ENCODE data around the gene IP6K1.

Gene IP6K1

GRCh38 chr3:49706456-49707112 lies 79.8 kb downstream of the IP6K1 start:
- Histone ChIP-seq H3K36me3 (ENCODE audit: insufficient read depth, low read length) (no peaks in the 10 kb centered on the region; the same call in 1 of the 2 replicates), H3K4me2 (ENCODE audit: low read depth, low read length, poor library complexity, severe bottlenecking) (no peak overlapping the region), H3K9me3 (ENCODE audit: insufficient read depth, low read depth, low read length) (no peaks in the 10 kb centered on the region), H4K20me1 (ENCODE audit: insufficient read depth, low read length, poor library complexity, severe bottlenecking) (no peaks in the 10 kb centered on the region), H3K27me3 (ENCODE audit: insufficient read depth, low read length, poor library complexity, severe bottlenecking) (no peaks in the 10 kb centered on the region), H3F3A (ENCODE audit: low read depth) (peaks cover 8% of the 10 kb centered on the region), H3K4me1 (ENCODE audit: insufficient read depth, low read length, poor library complexity, severe bottlenecking) (peaks cover 19% of the 10 kb centered on the region), H2AFZ (ENCODE audit: low read length) (no peak overlapping the region), H3K9me2 (replicated peaks; ENCODE audit: low read depth, low read length) (no peaks in the 10 kb centered on the region), H3K9ac (ENCODE audit: low read depth, low read length, poor library complexity, severe bottlenecking) (no peak overlapping the region), H3K79me2 (ENCODE audit: insufficient read depth, low read length) (peaks cover 6% of the 10 kb centered on the region; the same call in 1 of the 2 replicates), H3K4me3 (ENCODE audit: low read length, poor library complexity, severe bottlenecking) (no peak overlapping the region)
- no peak for TF ChIP-seq EZH2phosphoT487 (IDR thresholded peaks at IDR 0.05; ENCODE audit: borderline replicate concordance)
- TF ChIP-seq CTCF (conservative IDR thresholded peaks at IDR 0.05; ENCODE audit: low read length), result no peak

- Histone ChIP-seq H3K9me3 (ENCODE audit: insufficient read depth, low read depth, low read length) (no peaks in the 10 kb centered on the region), H3K27me3 (ENCODE audit: insufficient read depth, low read length, poor library complexity, severe bottlenecking) (no peaks in the 10 kb centered on the region), H3K79me2 (ENCODE audit: insufficient read depth, low read length) (peaks cover 6% of the 10 kb centered on the region; the same call in 1 of the 2 replicates), H3K9me2 (replicated peaks; ENCODE audit: low read depth, low read length) (no peaks in the 10 kb centered on the region), H4K20me1 (ENCODE audit: insufficient read depth, low read length, poor library complexity, severe bottlenecking) (no peaks in the 10 kb centered on the region), H2AFZ (ENCODE audit: low read length) (no peak overlapping the region), H3K4me1 (ENCODE audit: insufficient read depth, low read length, poor library complexity, severe bottlenecking) (peaks cover 9% of the 10 kb centered on the region), H3K4me2 (ENCODE audit: low read depth, low read length, poor library complexity, severe bottlenecking) (no peak overlapping the region), H3K4me3 (ENCODE audit: low read length, poor library complexity, severe bottlenecking) (no peak overlapping the region), H3F3A (ENCODE audit: low read depth) (no peaks in the 10 kb centered on the region), H3K9ac (ENCODE audit: low read depth, low read length, poor library complexity, severe bottlenecking) (no peak overlapping the region), H3K36me3 (ENCODE audit: insufficient read depth, low read length) (no peaks in the 10 kb centered on the region; the same call in 1 of the 2 replicates)
- TF ChIP-seq EZH2phosphoT487 (IDR thresholded peaks at IDR 0.05; ENCODE audit: borderline replicate concordance) (no peak), CTCF (conservative IDR thresholded peaks at IDR 0.05; ENCODE audit: low read length) (no peak)
Measured at GRCh38 chr3:49705390-49705960, 80.9 kb downstream of the IP6K1 start.

- H3K4me2 ChIP-seq (ENCODE audit: low read depth, low read length, poor library complexity, severe bottlenecking), result no peak overlapping the region
Measured at GRCh38 chr3:49704629-49705028, 81.7 kb downstream of the IP6K1 start.

More at GRCh38 chr3:49704629-49705028, 81.7 kb downstream of the IP6K1 start:
- no peak overlapping the region for H2AFZ ChIP-seq (ENCODE audit: low read length)
- no peaks in the 10 kb centered on the region for H3K27me3 ChIP-seq (ENCODE audit: insufficient read depth, low read length, poor library complexity, severe bottlenecking)
- H3K9me3 ChIP-seq (ENCODE audit: insufficient read depth, low read depth, low read length), result no peaks in the 10 kb centered on the region
- peaks cover 8% of the 10 kb centered on the region for H3K4me1 ChIP-seq (ENCODE audit: insufficient read depth, low read length, poor library complexity, severe bottlenecking)
- H3K79me2 ChIP-seq (ENCODE audit: insufficient read depth, low read length), result peaks cover under 1% of the 10 kb centered on the region; the same call in 1 of the 2 replicates
- no peak for TF ChIP-seq EZH2phosphoT487 (IDR thresholded peaks at IDR 0.05; ENCODE audit: borderline replicate concordance)
- no peak for TF ChIP-seq CTCF (conservative IDR thresholded peaks at IDR 0.05; ENCODE audit: low read length)
- H3F3A ChIP-seq (ENCODE audit: low read depth), result no peaks in the 10 kb centered on the region
- H3K36me3 ChIP-seq (ENCODE audit: insufficient read depth, low read length), result no peaks in the 10 kb centered on the region; the same call in 1 of the 2 replicates
- H4K20me1 ChIP-seq (ENCODE audit: insufficient read depth, low read length, poor library complexity, severe bottlenecking), result no peaks in the 10 kb centered on the region
- no peaks in the 10 kb centered on the region for H3K9me2 ChIP-seq (replicated peaks; ENCODE audit: low read depth, low read length)
- no peak overlapping the region for H3K9ac ChIP-seq (ENCODE audit: low read depth, low read length, poor library complexity, severe bottlenecking)
- no peak overlapping the region for H3K4me3 ChIP-seq (ENCODE audit: low read length, poor library complexity, severe bottlenecking)

All from Loucy (cell line).